Panc1 (cell line): ENCODE measurements around the gene UGDH. TPM values are rescaled to one million over a fixed set of nuclear protein-coding genes. Genes with fewer than 3 reads are reported as not detected.
A peak's percentile ranks its signal among the peaks of the same experiment; 100 is the strongest.
"Not testable (repeated sequence)": the region's sequence is repeated elsewhere in the genome, so short reads cannot be mapped to it uniquely, and the experiment has no call there.

Source experiments
- ATAC-seq: fragments of 200-7000 bp; cut with Tn5 transposase; 2 replicates; pipeline ENCODE4 v1.9.1; 2020; ENCODE audit warnings: mild to moderate bottlenecking, moderate library complexity
- BruUV-seq: library from RNA; stranded (reverse); fragments of 400-500 nt; replicated peaks from 2 replicates; lab custom pipeline; 2021; lab: Mats Ljungman, UMichigan
- CTCF ChIA-PET: fragments of 300-600 bp; sonication (Branson Sonifier 250); formaldehyde crosslinking; loops from one replicate; lab custom pipeline; 2022; ENCODE audit warnings: antibody characterized with exemption; lab: Charles Lee
- POLR2A ChIA-PET: fragments of 300-600 bp; sonication (Branson Sonifier 250); formaldehyde crosslinking; loops from one replicate; lab custom pipeline; 2022; ENCODE audit warnings: antibody characterized with exemption; lab: Charles Lee
- DNase-seq: peaks from one replicate; pipeline ENCODE4 v3.0.0-alpha.2; 2010; ENCODE audit warnings: low read depth, low spot score
- H3K27ac ChIP-seq: 2 replicates; pipeline ENCODE4 v1.5.1; 2011; ENCODE audit warnings: mild to moderate bottlenecking, low read length, inconsistent platforms
- H3K27me3 ChIP-seq: fragments of 200-500 bp; sonication (Bioruptor generic); 2 replicates; pipeline ENCODE4 v1.6.0; 2014; ENCODE audit warnings: low read length, inconsistent platforms; ENCODE audit not compliant: control insufficient read depth, insufficient read depth
- H3K36me3 ChIP-seq: fragments of 200-500 bp; sonication (Bioruptor generic); 2 replicates; pipeline ENCODE4 v1.5.1; 2014; ENCODE audit warnings: inconsistent platforms, mild to moderate bottlenecking, low read length, moderate library complexity; ENCODE audit not compliant: control insufficient read depth, insufficient read depth
- H3K4me1 ChIP-seq: 2 replicates; pipeline ENCODE4 v1.5.1; 2011; ENCODE audit warnings: inconsistent platforms, mild to moderate bottlenecking, low read length, moderate library complexity; ENCODE audit not compliant: control insufficient read depth, insufficient read depth
- H3K4me3 ChIP-seq, 2 experiments: 2 replicates each; pipeline ENCODE4 v1.5.1; 2011 to 2012; ENCODE audit warnings: low read depth in 2 of 2, low read length in 2 of 2, mild to moderate bottlenecking in 2 of 2, inconsistent platforms in 1 of 2, moderate library complexity in 1 of 2
- H3K9me3 ChIP-seq: fragments of 200-500 bp; sonication (Bioruptor generic); 2 replicates; pipeline ENCODE4 v1.5.1; 2014; ENCODE audit warnings: low read depth, mild to moderate bottlenecking, inconsistent platforms, low read length, moderate library complexity; ENCODE audit not compliant: control insufficient read depth, insufficient read depth
- CTCF ChIP-seq: fragments of 450-650 bp; IDR thresholded peaks from 2 replicates; pipeline ENCODE4 v1.5.1; 2017; ENCODE audit warnings: mild to moderate bottlenecking
- POLR2AphosphoS5 ChIP-seq: IDR thresholded peaks from 2 replicates; pipeline ENCODE4 v1.6.1; 2012; ENCODE audit warnings: mild to moderate bottlenecking, low read depth, low read length, moderate library complexity
- SIN3A ChIP-seq: IDR thresholded peaks from 2 replicates; pipeline ENCODE4 v1.6.1; 2012; ENCODE audit warnings: low read depth, mild to moderate bottlenecking, low read length, moderate library complexity, borderline replicate concordance; ENCODE audit not compliant: insufficient read depth
- TCF7L2 ChIP-seq: IDR thresholded peaks from 2 replicates; pipeline ENCODE4 v1.6.1; 2011; ENCODE audit warnings: mild to moderate bottlenecking, low read depth, low read length, inconsistent platforms
- in situ Hi-C: cut with HindIII; loops from 2 replicates; pipeline ENCODE4 v1.10.0; 2016; ENCODE audit warnings: low sequenced_read_pairs, low pct_unique_long_range_greater_than_20kb
- intact Hi-C: fragments of 100-400 bp; cut with micrococcal nuclease; formaldehyde crosslinking; loops from one replicate; pipeline ENCODE4 v1.10.0; 2022; ENCODE audit not compliant: unreplicated experiment
- total RNA-seq: library from RNA; stranded (reverse); gene quantifications from one replicate; pipeline ENCODE4 v1.2.1, GENCODE V29; 2021; ENCODE audit not compliant: unreplicated experiment
- TF ChIP-seq, protein P1 (sequence below), 2 experiments: IDR thresholded peaks; 2 replicates each; pipeline ENCODE4 v1.6.1; 2011 to 2012; ENCODE audit warnings: low read depth in 2 of 2, control low read depth in 1 of 2, low read length in 1 of 2, mild to moderate bottlenecking in 1 of 2, moderate library complexity in 1 of 2; ENCODE audit not compliant: insufficient read depth in 1 of 2

The UGDH gene
- total RNA-seq, 1 experiment from 2014 or later: 373 TPM

DNA sequence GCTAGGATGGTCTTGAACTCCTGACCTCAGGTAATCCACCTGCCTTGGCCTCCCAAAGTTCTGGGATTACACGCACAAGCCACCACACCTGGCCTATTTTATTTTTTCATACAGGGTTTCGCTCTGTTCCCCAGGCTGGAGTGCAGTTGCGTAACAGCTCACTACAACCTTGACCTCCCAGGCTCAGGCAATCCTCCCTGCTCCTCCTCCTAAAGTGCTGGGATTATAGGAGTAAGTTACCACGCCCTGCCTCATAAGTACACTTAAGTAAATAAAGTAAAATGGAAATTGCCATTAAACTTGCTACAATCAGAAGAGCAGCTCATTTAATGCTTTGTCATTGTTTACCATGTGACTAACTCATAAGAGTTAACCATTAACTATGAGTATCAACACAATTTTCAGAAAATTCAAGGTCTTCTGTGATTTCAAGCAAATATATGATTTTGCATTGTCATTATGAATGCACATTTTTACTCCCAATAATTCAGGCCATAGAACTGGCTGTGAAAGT, 12.3 kb downstream of the UGDH start:
- Histone ChIP-seq H3K4me1 (peaks cover 3% of the 10 kb centered on the region; the same call in 1 of the 2 replicates), H3K27me3 (no peaks in the 10 kb centered on the region), H3K36me3 (peaks cover 18% of the 10 kb centered on the region), H3K4me3 (no peak overlapping the region), H3K9me3 (no peaks in the 10 kb centered on the region), H3K27ac (0 out of 2 replicates have a peak overlapping the region, but pooled peaks have one; percentile 51)
- in situ Hi-C loops: no loop called here
- no TSS peak for BruUV-seq
- ATAC-seq (peak; percentile 62; the same call in 1 of the 2 replicates), DNase-seq (peak; percentile 59)
- ChIA-PET CTCF (no interaction called here), POLR2A (no interaction called here)
- intact Hi-C loops: no loop called here
- TF ChIP-seq SIN3A: no peak
- no peak for TF ChIP-seq TCF7L2
- TF ChIP-seq, protein P1, sequence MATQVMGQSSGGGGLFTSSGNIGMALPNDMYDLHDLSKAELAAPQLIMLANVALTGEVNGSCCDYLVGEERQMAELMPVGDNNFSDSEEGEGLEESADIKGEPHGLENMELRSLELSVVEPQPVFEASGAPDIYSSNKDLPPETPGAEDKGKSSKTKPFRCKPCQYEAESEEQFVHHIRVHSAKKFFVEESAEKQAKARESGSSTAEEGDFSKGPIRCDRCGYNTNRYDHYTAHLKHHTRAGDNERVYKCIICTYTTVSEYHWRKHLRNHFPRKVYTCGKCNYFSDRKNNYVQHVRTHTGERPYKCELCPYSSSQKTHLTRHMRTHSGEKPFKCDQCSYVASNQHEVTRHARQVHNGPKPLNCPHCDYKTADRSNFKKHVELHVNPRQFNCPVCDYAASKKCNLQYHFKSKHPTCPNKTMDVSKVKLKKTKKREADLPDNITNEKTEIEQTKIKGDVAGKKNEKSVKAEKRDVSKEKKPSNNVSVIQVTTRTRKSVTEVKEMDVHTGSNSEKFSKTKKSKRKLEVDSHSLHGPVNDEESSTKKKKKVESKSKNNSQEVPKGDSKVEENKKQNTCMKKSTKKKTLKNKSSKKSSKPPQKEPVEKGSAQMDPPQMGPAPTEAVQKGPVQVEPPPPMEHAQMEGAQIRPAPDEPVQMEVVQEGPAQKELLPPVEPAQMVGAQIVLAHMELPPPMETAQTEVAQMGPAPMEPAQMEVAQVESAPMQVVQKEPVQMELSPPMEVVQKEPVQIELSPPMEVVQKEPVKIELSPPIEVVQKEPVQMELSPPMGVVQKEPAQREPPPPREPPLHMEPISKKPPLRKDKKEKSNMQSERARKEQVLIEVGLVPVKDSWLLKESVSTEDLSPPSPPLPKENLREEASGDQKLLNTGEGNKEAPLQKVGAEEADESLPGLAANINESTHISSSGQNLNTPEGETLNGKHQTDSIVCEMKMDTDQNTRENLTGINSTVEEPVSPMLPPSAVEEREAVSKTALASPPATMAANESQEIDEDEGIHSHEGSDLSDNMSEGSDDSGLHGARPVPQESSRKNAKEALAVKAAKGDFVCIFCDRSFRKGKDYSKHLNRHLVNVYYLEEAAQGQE (IDR thresholded peaks at IDR 0.05; ENCODE audit: insufficient read depth in 1 of 2, low read depth in 2 of 2, low read length in 1 of 2): no peak
- TF ChIP-seq CTCF: no peak
- no peak for TF ChIP-seq POLR2AphosphoS5

DNA sequence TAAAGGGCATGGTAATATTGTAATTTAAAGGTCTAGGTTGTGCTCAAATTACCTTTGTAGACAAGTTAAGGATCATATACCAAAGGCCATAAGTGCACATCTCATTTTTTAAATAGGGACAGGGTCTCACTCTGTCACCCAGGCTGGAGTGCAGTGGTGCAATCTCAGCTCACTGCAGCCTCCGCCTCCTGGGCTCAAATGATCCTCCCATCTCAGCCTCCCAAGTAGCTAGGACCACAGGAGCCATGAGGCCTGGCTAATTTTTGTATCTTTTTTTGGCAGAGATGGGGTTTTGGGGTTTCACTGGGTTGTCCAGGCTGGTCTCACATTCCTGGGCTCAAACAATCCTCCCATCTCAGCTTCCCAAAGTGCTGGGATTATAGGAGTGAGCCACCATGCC, 13.0 kb downstream of the UGDH start:
- CTCF ChIA-PET, H3K4me1 ChIP-seq, POLR2A ChIA-PET, H3K9me3 ChIP-seq, H3K27ac ChIP-seq, H3K4me3 ChIP-seq, ATAC-seq, BruUV-seq, intact Hi-C loops, in situ Hi-C loops, DNase-seq, H3K27me3 ChIP-seq: not testable (repeated sequence)
- H3K36me3 ChIP-seq: peaks cover 25% of the 10 kb centered on the region

GRCh38 chr4:39510348-39510929, 16.8 kb downstream of the UGDH start:
- no peak overlapping the region for H3K4me3 ChIP-seq
- TSS peak; percentile 48 for BruUV-seq
- H3K4me1 ChIP-seq: peaks cover 5% of the 10 kb centered on the region; the same call in 1 of the 2 replicates
- intact Hi-C loops (no loop called here), in situ Hi-C loops (no loop called here)
- ChIA-PET POLR2A (interaction anchor here (0.7 kb wide), 1 partner anchor 10 kb away, joined by 6 read pairs; no protein-coding TSS in a partner anchor), CTCF (no interaction called here)
- peaks cover 42% of the 10 kb centered on the region for H3K36me3 ChIP-seq
- no peak overlapping the region for H3K27ac ChIP-seq
- no peaks in the 10 kb centered on the region for H3K27me3 ChIP-seq
- no peak for DNase-seq
- no peak for ATAC-seq
- H3K9me3 ChIP-seq: no peaks in the 10 kb centered on the region
- TF ChIP-seq SIN3A: no peak
